Left cardiac atrium (tissue), 4 donors: ENCODE data around the gene FREM2. TPM values are rescaled to one million over a fixed set of nuclear protein-coding genes. Genes with fewer than 3 reads are reported as not detected.

ENCODE experiments used
- ATAC-seq, 2 donors: fragments of 200-7000 bp; cut with Tn5 transposase; one replicate each; pipeline ENCODE4 v1.9.1; 2020; ENCODE audit warnings: mild to moderate bottlenecking in 2 of 2, moderate library complexity in 2 of 2
- DNase-seq: peaks from one replicate; pipeline ENCODE4 v3.0.0-alpha.2; 2020
- intact Hi-C, 2 donors: fragments of 100-400 bp; cut with DNase I; formaldehyde crosslinking; loops; one replicate each; pipeline versions ENCODE4 v1.14.1 to v1.15.1; 2022 to 2023
- total RNA-seq, 2 donors: library from RNA; stranded (reverse); fragmentation: NEBNext Ultra II Directional; extraction: Animal tissue kit (Norgen Biotek cat#: 25700); gene quantifications; one replicate each; pipeline ENCODE4 v1.2.1, GENCODE V29; 2021
- donor health status: DM: no; HTN: yes; CAD: no.
- donor health status: DM: no; HTN: yes; CAD: no; lungs with severe emphysema.
- donor health status: DM: yes; HTN: yes; CAD: no.
- donor health status: Dilated cardiomyopathy.

FREM2 gene
- total RNA-seq, 2 donors from 2014 or later, result 0.03 TPM; not detected in 1

DNA sequence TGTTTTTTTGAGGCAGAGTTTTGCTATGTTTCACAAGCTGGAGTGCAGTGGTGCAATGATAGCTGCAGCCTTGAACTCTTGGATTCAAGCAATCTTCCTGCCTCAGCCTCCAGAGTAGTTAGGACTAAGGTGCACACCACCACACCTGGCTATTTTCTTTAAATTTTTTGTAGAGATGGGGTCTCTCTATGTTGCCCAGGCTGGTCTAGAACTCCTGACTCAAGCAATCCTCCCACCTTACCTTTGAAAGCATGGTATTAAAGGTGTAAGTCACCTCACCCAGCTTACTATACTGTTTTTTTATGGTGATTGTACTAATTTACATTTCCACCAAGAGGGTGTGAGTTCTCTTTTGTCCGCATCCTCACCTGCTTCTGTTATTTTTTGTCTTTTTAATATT, 110.0 kb downstream of the FREM2 start:
- DNase-seq (no peak), ATAC-seq (no peak)
- intact Hi-C loops, result no loop called here

DNA sequence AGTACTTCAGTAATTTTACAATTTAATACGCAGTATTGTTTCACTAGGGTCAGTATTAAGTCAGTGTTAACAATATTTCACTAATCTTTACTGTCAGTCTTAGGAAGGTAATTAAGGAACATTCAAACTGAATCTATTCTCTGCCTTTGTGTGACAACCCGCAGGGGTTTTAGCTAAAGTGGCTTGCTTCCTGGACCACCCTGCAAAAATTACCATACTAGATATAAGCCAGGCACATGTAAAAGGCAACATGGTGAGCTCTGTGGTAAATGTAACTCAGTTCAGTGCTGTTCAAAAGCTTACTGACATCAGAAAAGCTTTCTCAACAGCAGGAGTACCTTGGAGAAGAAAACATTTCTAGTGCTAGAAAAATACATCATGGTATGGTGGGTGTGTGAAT, 116.7 kb downstream of the FREM2 start:
- no peak for DNase-seq
- intact Hi-C loops, result no loop called here
- ATAC-seq, result no peak

DNA sequence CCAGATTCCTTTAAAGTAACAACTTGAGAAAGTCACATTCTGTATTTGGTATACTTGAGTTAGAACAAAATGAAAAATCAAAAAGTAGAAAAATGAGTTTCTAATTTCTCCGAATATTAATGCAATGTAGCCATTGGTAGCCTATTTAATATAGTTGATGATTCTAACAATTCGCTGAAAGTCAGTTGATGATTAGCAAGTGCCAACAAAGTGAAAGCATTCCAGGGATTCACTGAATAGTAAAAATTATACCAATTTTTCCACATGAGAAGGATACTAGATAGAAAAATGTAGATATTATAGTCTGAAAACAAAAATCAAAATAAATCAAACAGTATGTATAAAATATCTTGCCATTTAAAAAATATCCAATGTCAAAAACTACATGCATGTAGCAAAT, 117.2 kb downstream of the FREM2 start:
- ATAC-seq (no peak), DNase-seq (no peak)
- intact Hi-C loops, result no loop called here

DNA sequence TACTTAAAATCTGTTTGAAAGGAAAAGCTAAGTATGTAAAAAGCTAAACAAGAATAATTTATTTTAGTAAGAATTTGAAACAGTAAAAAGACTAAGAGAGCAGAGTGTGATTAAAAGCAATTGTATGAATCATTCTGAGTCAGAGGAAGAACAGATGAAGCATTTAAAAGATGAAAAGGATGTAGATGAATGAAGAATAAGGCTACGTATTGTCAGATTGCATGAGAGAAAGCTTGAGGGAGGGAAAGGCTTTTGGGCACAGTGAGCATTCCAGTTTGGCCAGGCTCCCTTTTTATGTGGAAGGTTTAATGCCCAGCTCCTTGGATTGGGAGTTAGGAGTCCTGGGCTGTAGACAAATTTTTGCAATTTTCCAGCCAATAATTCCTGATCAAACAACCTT, 117.7 kb downstream of the FREM2 start:
- intact Hi-C loops, result no loop called here
- no peak for DNase-seq
- ATAC-seq, result no peak

DNA sequence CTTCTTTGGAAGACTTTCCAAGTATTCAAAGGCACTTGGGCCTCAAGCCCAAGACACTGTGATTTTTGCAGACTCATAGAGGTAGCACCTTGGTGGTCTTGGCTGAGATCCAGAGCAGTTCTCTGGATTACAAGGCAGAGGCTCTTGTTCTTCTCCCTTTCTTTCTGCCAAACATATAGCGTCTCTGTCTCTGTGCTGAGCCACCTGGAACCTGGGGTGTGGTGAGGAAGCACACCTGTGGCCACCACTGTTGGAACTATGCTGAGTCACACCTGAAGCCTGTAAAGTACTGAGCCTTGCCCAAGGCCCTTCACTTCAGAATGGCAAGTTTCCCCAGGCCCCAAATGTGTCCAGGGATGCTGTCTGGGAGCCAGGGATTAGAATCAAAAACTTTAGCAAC, 127.5 kb downstream of the FREM2 start:
- DNase-seq (no peak), ATAC-seq (no peak)
- intact Hi-C loops, result no loop called here

DNA sequence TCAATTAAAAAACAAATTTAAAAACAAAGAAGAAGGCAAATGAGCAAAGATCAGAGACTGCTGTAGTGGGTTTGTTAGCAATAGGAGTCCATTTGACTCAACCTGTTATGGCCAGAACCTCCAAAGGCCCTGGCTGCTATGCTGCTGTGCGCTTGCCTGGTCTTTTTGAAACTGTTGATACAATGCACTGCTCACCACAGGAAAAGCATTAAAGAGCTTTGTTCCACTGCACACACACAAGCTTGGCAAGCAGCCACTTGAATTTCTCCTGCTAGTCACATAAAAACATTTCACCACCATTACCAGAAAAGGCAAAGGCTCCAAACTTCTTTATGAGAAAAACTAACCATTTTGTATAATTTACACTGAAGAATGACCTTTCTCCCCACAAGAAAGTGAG, 132.2 kb downstream of the FREM2 start:
- intact Hi-C loops, result no loop called here
- ATAC-seq (no peak), DNase-seq (no peak)

DNA sequence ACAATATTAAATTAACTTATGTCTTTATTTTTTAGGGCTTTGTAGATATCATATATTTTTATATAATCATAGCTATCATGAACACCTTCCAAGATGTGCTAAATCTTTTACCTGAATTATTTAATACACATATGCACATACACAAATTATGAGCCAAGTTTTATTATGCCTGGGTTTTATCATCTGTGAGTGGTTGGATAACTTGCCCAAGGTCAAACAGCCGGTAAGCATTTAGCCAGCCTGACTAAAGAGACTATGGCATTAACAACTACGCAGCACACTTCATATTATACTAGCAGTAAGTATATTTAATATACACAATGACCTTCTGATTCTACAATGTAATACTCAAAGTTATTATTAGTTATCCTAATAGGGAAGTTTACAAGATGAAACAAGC, 132.7 kb downstream of the FREM2 start:
- intact Hi-C loops, result no loop called here
- DNase-seq, result no peak
- no peak for ATAC-seq

DNA sequence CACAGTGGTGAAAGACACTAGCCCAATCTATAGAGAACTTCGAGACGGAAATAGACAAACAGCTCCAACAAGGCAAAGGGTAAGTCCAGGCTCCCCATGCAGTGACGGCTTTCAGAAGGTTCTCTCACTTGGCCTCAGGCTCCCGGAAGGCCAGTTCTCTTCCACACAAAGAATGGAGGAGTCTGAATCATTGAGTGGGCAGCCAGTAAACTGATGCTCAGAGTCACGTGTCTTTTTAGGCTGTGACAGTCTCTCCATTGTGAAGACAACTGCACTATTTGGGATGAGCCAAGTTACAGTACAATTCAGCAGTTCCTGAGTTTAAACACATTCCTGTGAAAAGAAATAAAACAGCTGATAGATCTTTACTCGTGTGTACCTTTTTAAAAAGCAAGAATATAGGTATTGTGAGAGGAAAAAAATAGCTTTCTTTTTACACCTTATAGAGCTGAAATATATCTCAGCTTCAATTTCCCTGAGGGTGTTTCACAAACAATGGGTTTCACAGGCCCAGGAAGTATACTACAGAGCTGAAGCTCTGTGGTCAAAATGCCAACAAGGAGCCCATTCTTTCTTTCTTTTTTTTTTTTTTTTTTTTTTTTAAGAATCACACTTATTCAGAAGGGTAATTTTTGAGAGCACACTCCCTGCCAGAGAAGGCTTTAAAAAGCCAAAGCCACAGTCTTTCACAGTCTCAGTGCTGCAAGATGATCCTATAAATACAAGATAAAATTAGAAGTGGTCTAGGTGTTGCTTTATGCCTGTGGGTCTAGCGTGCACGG, 135.1 kb downstream of the FREM2 start:
- intact Hi-C loops, result no loop called here
- ATAC-seq (no peak), DNase-seq (no peak)

DNA sequence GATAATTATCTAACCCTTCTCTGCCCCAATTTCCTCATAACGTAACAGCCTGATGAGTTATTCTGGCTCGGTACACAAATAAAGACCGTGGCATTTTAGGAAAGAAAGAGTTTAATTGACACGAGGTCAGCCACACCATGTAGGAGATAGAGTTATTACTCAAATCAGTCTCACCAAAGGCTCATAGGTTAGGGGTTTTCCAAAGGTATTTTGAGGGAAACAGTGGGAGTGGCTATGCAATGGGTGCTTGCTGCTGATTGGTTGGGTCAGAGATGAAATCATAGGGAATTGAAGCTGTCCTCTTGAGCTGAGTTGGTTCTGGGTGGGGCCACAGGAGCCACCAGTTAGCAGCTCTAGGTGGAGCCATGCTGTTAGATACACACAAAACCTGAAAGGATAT, 137.5 kb downstream of the FREM2 start:
- intact Hi-C loops, result no loop called here
- no peak for ATAC-seq
- no peak for DNase-seq

DNA sequence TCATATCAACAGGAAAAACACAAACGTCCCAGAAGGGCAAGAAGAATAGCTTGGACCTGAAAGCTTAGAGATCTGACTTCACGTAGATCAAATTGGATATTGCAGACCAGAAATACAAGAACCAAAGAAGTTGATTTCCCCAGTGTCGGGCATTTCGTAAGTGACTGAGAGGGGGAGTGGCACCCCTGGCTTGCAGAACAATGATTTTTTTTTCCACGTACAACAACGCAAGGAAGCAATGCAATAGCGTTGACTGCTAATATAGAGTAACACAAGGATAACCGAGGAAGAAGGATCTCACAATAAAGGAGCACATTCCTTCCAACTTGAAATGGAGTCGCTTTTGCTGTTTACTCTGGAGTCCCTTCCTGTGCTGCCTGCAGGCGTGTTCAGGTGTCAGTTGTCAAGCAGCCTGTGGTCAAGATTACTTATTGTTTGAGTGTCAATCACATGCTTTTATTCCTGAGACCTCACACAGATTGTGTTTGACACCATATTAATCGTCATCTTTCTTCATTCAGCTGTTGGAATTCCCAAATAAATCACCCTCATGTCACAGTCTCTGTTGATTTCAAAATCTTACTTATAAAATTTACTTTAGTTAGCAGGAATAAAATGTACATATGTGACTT, 139.4 kb downstream of the FREM2 start:
- ATAC-seq (no peak), DNase-seq (no peak)
- intact Hi-C loops, result no loop called here

DNA sequence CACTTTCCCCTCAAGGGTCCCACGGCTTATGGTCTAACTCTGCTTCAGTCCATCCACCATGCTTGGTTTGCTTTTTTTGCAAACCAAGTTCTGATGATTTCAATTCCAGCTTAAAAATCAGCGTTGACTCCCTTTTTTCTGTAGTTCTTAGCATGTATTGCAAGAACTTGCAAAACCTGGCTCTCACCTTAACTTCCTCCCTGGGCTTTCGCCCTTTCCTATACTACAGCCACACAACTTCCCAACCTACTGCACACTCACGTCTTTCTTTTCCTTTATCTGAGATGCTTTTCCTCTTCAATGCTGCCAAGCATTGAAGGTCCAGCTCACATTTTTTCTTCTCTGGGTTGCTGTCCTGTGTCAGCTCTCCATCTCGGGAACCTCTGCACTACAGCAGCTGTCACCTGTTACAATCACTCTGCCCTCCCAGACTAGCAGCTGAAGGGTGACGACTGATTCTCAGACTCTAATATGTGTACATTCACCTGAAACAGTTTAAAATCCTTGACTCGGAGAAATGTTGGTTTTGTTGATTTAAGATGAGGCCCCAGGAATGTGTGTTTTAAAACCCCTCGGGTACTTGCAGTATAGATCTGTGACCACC, 143.7 kb downstream of the FREM2 start:
- ATAC-seq (no peak), DNase-seq (no peak)
- intact Hi-C loops, result no loop called here

DNA sequence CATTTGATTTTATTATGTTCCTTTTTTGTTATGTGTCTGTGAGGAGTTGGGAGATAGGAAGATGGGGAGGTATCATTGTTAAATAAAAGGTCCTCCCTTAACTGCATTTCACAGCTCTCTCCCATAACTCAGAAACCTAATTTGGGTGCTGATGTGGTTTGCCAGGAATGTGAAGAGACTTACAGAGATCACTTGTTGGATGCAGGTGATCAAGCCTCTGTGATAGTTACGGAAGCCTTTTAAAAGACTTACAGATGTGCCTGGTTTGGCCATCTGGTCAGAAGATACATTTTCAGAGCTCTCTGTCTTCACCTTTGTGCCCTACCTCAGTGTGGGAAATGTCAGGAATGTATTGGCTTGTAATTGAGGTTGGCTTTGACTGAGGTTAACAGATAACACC, 157.7 kb downstream of the FREM2 start:
- ATAC-seq (no peak), DNase-seq (no peak)
- intact Hi-C loops, result no loop called here

DNA sequence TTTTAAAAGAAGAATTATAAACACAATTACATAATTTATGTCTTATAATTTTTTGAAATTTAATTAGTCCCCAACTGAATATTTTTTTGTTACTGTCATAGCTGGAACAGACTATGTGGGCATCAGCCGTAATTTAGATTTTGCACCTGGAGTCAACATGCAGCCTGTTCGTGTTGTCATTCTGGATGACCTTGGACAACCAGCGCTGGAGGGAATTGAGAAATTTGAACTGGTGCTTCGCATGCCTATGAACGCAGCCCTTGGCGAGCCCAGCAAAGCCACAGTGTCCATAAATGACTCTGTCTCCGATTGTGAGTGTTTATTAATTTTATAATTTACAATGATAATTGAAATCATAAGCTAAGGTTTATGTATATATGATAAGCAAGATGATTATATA, 161.5 kb downstream of the FREM2 start:
- intact Hi-C loops, result no loop called here
- DNase-seq (no peak), ATAC-seq (no peak)

DNA sequence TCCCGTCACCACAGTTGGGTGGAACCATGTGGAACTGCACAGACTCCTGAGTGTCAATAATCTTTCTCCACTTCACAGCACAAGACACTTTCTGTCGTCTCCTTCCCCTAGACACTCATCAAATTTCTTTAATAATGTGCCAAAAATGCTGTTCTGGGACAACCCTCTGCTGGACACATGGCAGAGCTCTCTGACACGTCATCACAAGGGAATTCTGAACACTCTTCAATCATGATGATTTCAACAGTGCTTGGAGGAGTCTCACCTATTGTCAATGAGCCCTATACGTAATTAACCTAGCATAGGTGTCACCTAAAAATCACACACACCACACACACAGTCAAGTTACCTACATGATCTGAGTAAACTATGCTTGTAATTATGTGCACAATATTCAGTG, 162.4 kb downstream of the FREM2 start:
- ATAC-seq (no peak), DNase-seq (no peak)
- intact Hi-C loops, result no loop called here

DNA sequence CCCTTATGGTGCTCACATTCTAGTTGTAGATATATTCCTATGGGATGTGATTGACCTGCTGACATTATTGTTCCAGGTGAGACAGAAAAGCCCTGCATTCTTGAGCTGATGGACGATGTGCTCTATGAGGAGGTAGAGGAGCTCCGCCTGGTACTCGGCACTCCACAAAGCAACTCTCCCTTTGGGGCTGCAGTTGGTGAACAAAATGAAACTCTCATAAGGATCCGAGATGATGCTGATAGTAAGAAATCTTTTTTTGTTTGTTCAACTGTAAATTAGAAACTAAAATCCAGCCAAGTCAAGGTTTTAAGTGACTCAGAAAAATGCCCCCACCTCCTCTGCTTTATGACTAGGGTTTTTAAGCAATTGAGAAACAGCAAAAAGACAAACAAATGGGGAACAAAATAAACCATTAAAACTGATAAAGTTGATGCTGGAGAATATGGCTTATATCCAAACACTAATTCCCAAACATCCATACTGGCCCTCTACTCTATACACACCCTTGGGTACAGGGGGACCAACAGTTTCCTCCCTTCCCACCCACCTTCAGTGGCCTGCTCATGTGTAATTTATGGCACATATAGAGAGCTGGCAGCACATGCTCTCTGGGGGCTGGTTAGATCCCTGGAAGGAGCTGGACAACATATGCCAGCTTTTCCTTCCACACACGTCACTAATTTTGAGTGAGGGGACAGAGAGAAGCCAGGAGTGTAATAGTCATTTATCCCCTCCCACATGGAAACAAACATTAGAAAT, 164.2 kb downstream of the FREM2 start:
- intact Hi-C loops, result no loop called here
- no peak for ATAC-seq
- DNase-seq, result no peak

DNA sequence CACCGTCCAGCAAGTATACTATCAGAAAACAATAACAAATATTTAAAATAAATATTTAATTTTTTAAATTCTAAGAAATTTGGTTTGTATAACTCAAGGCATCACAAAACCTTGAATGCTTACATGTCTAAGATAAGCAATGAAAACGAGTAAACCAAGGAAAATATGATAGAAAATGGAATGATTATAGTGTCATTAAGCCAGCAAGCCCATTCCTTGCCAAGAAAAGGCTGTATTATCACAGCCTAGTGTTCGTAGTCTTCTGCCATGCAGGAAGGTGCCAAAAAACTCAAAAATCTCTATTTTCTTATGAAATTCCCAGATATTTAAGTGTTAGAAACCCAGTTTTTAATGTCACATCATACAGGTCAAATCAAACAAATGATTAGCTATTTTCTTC, 167.3 kb downstream of the FREM2 start:
- DNase-seq (no peak), ATAC-seq (no peak)
- intact Hi-C loops, result no loop called here

DNA sequence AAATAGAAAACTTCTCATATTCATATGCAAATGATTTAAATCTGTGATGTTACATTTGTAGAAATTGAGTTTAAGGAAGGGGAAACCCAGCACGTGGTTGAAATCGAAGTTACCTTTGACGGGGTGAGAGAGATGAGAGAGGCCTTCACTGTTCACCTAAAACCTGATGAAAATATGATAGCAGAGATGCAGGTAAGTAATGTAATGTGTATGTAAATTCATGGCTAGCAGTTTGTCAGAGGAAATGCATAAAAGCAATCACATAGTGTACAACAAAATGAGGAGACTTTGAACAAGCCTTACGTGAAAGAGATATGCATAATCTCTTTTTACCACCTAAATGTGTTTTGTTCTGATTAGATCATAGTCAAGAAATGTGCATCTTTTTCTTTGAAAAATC, 169.2 kb downstream of the FREM2 start:
- DNase-seq, result no peak
- no peak for ATAC-seq
- intact Hi-C loops, result no loop called here

DNA sequence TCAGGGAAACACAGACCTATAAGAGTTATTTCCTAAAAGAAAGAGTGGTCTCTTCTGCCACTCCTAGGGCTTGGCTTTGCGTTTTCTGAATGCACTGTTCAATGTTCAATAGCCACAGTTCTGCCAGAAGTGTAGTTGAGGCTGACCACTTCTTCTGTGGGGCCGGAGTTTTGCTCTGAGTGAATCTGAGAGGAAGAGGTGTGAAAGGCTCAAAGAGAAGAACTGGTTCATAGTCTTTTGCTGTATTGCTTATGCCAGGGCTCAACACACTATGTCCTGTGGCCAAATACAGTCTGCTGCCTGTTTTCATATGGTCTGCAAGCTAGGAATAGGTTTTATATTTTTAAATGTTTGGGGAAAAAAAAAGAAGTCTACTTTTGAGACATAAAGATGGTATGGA, 175.6 kb downstream of the FREM2 start:
- intact Hi-C loops, result no loop called here
- no peak for ATAC-seq

DNA sequence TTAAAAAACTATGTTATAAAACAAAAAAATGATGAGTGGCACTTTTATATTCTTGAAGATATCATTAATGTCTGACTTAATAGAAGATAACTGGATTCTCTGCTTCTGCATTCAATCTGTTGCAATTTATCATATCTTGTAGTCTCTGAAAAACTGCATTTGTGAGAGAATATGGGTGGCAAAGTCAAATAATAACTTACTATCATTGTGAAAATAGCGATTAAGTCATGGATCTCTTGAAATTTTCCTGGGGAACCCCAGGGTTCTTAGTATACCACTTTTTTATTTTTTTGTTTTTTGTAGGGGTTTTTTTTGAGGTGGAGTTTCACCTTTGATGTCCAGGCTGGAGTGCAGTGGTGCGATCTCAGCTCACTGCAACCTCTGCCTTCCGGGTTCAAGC, 176.7 kb downstream of the FREM2 start:
- intact Hi-C loops, result no loop called here
- ATAC-seq (no peak), DNase-seq (no peak)

More for the DNA sequence above, 175.6 kb downstream of the FREM2 start:
- no peak for DNase-seq

DNA sequence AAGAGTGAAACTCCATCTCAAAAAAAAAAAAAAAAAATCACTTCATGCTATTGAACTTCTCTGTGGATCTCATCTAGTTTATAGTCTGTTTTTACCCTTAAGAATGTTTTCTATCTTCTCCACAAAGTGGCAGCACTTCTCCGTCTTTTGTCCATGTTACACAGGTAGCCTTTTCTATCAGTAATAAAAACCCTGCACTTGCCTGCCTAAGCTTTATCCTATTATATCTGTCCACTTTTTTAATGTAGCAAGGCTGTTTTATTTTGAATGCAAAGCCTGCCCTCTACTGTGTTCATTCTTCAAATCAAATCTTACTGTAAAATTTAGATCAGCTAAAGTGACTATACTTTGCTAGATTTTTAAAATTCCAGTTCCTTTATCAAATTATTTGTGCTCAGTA, 179.8 kb downstream of the FREM2 start:
- intact Hi-C loops, result no loop called here
- DNase-seq (no peak), ATAC-seq (no peak)
